ENCODE data around the gene KLHDC7A.

Gene KLHDC7A

GRCh38 chr1:18473195-18473815, 7.4 kb upstream of the KLHDC7A start:
- DNase-seq (ENCODE audit: low spot score), result no peak

GRCh38 chr1:18474559-18475175, 6.1 kb upstream of the KLHDC7A start:
- DNase-seq (ENCODE audit: low spot score), result no peak

GRCh38 chr1:18475234-18475905, 5.4 kb upstream of the KLHDC7A start:
- no peak for DNase-seq (ENCODE audit: low spot score)

GRCh38 chr1:18479454-18479853, 1.3 kb upstream of the KLHDC7A start:
- no peak for DNase-seq (ENCODE audit: low spot score)

- DNase-seq (ENCODE audit: low spot score), result no peak
Observed at GRCh38 chr1:18481190-18481920, 625 bp downstream of the KLHDC7A start.

GRCh38 chr1:18481921-18482701, 1.4 kb downstream of the KLHDC7A start:
- no peak for DNase-seq (ENCODE audit: low spot score)

- DNase-seq (ENCODE audit: low spot score), result no peak
Observed at GRCh38 chr1:18482721-18483425, 2.1 kb downstream of the KLHDC7A start.

- no peak for DNase-seq (ENCODE audit: low spot score)
Observed at GRCh38 chr1:18484276-18484675, 3.5 kb downstream of the KLHDC7A start.

GRCh38 chr1:18484721-18485120, 4.0 kb downstream of the KLHDC7A start:
- DNase-seq (ENCODE audit: low spot score), result no peak

- no peak for DNase-seq (ENCODE audit: low spot score)
Observed at GRCh38 chr1:18485227-18485626, 4.5 kb downstream of the KLHDC7A start.

GRCh38 chr1:18486195-18486594, 5.5 kb downstream of the KLHDC7A start:
- no peak for DNase-seq (ENCODE audit: low spot score)

GRCh38 chr1:18489417-18490143, 8.8 kb downstream of the KLHDC7A start:
- no peak for DNase-seq (ENCODE audit: low spot score)

GRCh38 chr1:18491168-18491567, 10.4 kb downstream of the KLHDC7A start:
- DNase-seq (ENCODE audit: low spot score), result no peak

- DNase-seq (ENCODE audit: low spot score), result no peak
Observed at GRCh38 chr1:18494304-18494703, 13.6 kb downstream of the KLHDC7A start.

- no peak for DNase-seq (ENCODE audit: low spot score)
Observed at GRCh38 chr1:18495635-18496034, 14.9 kb downstream of the KLHDC7A start.

- no peak for DNase-seq (ENCODE audit: low spot score)
Observed at GRCh38 chr1:18496056-18496455, 15.3 kb downstream of the KLHDC7A start.

- DNase-seq (ENCODE audit: low spot score), result no peak
Observed at GRCh38 chr1:18496497-18497235, 15.9 kb downstream of the KLHDC7A start.

- DNase-seq (ENCODE audit: low spot score), result no peak
Observed at GRCh38 chr1:18501833-18502232, 21.1 kb downstream of the KLHDC7A start.

GRCh38 chr1:18504609-18505008, 23.9 kb downstream of the KLHDC7A start:
- DNase-seq (ENCODE audit: low spot score), result no peak

- DNase-seq (ENCODE audit: low spot score), result no peak
Observed at GRCh38 chr1:18505666-18506065, 24.9 kb downstream of the KLHDC7A start.

Measured in COLO829 (cell line).